Coronary artery (tissue), 2 donors: Measurements from ENCODE around the gene PPP1R8.

ENCODE experiments used
- DNase-seq: peaks from one replicate; pipeline ENCODE4 v3.0.0-alpha.2; 2017; ENCODE audit warnings: low spot score
- H3K27ac ChIP-seq, 2 donors: fragments of 200-600 bp; sonication (generic); one replicate each; pipeline ENCODE4 v1.5.1; 2016 to 2019
- H3K4me3 ChIP-seq: fragments of 200-600 bp; sonication (generic); 2 replicates; pipeline ENCODE4 v1.5.1; 2016; ENCODE audit warnings: mild to moderate bottlenecking, moderate library complexity
- TF ChIP-seq, protein P1 (sequence below): fragments of 200-600 bp; sonication (generic); IDR thresholded peaks from one replicate; pipeline ENCODE4 v1.5.1; 2019; ENCODE audit warnings: antibody characterized with exemption

PPP1R8 gene

DNA sequence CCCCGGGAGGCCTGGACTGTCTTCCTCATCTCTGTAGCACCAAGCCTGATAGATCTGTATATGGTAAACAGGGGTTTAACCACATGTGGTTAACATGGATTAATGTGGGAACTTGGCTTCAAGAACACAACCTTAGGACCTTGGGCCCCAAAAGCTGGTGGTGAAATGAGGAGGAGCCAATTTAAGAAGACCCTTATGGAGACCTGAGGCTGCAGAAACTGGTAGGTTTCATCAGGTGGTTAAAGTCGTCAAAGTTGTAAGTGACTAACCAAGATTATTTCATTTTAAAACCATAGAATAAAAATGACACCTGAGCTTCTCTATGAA, 55.7 kb downstream of the PPP1R8 start:
- H3K4me3 ChIP-seq: no peak overlapping the region
- TF ChIP-seq, protein P1, sequence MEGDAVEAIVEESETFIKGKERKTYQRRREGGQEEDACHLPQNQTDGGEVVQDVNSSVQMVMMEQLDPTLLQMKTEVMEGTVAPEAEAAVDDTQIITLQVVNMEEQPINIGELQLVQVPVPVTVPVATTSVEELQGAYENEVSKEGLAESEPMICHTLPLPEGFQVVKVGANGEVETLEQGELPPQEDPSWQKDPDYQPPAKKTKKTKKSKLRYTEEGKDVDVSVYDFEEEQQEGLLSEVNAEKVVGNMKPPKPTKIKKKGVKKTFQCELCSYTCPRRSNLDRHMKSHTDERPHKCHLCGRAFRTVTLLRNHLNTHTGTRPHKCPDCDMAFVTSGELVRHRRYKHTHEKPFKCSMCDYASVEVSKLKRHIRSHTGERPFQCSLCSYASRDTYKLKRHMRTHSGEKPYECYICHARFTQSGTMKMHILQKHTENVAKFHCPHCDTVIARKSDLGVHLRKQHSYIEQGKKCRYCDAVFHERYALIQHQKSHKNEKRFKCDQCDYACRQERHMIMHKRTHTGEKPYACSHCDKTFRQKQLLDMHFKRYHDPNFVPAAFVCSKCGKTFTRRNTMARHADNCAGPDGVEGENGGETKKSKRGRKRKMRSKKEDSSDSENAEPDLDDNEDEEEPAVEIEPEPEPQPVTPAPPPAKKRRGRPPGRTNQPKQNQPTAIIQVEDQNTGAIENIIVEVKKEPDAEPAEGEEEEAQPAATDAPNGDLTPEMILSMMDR: no peak
- DNase-seq: no peak
- peak overlapping the region in 1 of 2 donors; percentile 79 for H3K27ac ChIP-seq

DNA sequence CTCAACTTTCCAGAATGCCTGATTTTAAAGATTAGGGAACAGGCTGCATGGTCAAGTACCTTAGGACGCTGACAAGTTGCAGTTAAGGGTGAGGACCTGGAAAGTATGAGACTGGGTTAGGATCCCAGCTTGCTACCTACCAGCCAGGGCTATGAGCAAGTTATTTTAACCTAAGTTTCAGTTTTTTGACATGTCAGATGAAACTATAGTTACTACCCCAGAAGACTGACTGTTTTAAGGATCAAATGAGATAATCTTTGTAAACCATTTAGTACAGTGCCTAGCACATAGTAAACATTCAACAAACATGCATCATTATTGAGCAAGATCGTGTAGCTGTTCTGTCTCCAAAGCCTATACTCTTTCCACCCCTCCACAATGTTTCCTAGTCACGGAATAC, 56.2 kb downstream of the PPP1R8 start:
- Histone ChIP-seq H3K4me3 (no peak overlapping the region), H3K27ac (peak overlapping the region in 1 of 2 donors; percentile 79)
- TF ChIP-seq, protein P1: no peak
- no peak for DNase-seq

DNA sequence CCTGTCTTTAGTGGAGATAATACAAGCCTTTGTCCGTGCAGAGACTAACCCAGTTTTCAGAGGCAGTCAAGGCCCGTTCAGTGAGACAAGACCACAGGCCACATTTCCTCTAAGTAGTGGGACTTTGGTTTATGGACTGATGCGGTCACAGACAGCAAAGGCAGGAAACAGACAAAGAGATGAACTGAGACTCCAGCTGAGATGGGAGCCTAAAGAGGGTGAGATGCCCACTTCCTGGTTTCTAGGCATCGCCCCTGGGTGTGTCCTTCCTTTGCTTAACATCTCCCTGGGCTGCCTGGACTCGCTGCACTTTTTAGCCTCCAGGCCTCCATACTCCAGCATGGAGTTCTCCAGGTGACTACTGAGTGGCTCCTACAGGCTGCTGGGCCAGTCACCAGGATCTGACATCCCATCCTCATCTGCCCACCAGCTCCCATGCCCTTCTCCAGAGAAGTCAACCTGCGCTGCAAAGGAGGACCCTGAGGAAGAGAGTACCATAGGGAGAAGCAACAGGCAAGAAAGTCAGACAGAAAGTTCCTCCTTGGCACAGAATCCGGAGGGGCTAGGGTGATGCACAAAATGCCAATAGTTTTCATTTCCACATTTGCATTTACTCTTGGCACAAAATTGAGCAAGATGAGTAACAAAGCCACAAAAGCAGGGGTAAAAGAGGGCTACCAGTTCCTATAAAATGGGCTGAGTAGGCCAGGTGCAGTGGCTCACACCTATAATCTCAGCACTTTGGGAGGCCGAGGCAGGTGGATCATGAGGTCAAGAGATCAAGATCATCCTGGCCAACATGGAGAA, 56.8 kb downstream of the PPP1R8 start:
- Histone ChIP-seq H3K4me3 (no peak overlapping the region), H3K27ac (peak overlapping the region in 1 of 2 donors; percentile 79)
- DNase-seq: no peak
- TF ChIP-seq, protein P1: no peak

DNA sequence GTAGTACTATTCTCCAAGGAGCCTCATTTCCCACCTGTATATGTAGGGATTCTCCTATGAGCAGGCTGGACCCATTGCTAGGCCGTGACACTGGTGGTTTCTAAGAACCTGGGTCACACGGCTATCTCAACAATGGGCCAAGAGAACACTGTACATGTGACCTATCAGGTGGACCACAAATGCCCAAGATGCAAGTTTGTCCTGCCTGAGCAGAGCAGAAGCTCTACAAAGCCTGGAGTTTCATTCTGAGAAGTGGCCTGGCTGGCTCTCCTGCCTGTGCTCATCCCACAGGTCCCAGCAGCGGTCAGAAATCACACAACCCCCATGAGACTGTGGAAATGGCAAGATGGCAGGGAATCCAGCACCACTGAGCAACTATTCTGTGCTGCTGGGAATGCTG, 58.9 kb downstream of the PPP1R8 start:
- TF ChIP-seq, protein P1: no peak
- peak overlapping the region in 1 of 2 donors; percentile 54 for H3K27ac ChIP-seq
- no peak for DNase-seq
- H3K4me3 ChIP-seq: no peak overlapping the region

DNA sequence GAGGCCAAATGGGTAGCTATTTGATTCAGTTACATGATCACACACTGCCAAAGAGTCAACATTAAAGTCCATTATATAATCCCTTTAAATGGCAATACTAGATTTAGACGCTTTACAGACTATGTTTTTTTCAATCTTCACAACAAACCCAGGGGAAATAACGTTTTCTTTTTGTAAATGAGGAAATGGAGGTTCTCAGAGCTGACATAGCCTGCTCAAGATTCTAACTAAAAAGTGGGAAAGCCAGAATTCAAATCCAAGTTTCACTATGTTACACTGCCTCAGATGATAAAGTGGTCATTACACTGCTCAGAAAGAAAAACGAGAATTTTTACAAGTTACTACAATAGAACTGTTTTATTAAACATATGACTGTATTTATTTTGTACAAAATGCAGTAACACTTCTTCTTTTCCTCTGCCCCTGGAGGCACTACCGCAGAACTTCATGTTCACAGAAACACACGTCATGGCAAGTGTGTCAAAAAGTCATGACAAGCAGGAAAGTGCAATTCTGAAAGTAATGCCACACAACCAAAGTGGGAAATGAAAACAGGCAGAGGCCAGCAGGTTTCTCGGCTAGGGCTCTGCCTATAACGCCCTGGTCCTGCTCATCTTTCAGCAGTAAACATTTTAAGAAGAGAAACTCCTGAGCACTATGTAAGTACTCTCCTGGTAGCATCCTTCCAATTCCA, 60.8 kb downstream of the PPP1R8 start:
- Histone ChIP-seq H3K4me3 (no peak overlapping the region), H3K27ac (peak overlapping the region in 1 of 2 donors; percentile 71)
- DNase-seq: no peak
- TF ChIP-seq, protein P1: no peak

DNA sequence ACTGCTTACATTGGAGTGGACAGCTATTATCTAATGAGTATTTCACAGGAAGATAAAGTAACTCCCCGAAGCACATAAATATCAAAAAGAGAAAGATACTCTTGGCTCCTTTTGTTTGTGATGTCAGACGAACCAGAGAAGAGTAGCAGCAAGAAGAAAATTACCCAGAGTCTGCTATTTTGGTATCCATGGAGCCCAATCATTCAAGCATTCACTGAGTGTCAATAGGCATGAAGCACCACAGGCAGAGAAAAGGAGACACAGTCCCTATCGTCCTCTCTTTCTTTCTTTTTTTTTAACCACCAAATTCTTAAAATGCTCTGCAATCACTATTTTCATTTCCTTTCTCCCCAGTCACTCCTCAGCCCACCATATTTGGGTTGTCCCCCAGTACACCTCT, 63.9 kb downstream of the PPP1R8 start:
- Histone ChIP-seq H3K27ac (no peak overlapping the region), H3K4me3 (no peak overlapping the region)
- no peak for DNase-seq
- TF ChIP-seq, protein P1: no peak
